Mucosa of rectum (tissue), 2 donors: ENCODE results near the gene HEY2.
A peak's percentile ranks its signal among the peaks of the same experiment; 100 is the strongest.
"Not testable (repeated sequence)": the region's sequence is repeated elsewhere in the genome, so short reads cannot be mapped to it uniquely, and the experiment has no call there.

Experiments used
- H3K27ac ChIP-seq, 2 donors: one replicate each; pipeline ENCODE4 v1.7.0; 2013; ENCODE audit warnings: inconsistent platforms in 2 of 2, low read depth in 2 of 2, low read length in 2 of 2
- H3K27me3 ChIP-seq, 2 donors: one replicate each; pipeline ENCODE4 v1.7.0; 2013; ENCODE audit warnings: low read length in 2 of 2; ENCODE audit not compliant: control insufficient read depth in 2 of 2, insufficient read depth in 2 of 2
- H3K36me3 ChIP-seq, 2 donors: one replicate each; pipeline ENCODE4 v1.7.0; 2013; ENCODE audit warnings: low read length in 2 of 2; ENCODE audit not compliant: control insufficient read depth in 2 of 2, insufficient read depth in 2 of 2
- H3K4me1 ChIP-seq, 2 donors: one replicate each; pipeline ENCODE4 v1.7.0; 2013; ENCODE audit warnings: low read length in 2 of 2, mild to moderate bottlenecking in 1 of 2; ENCODE audit not compliant: control insufficient read depth in 2 of 2, insufficient read depth in 2 of 2
- H3K4me3 ChIP-seq, 2 donors: one replicate each; pipeline ENCODE4 v1.7.0; 2013; ENCODE audit warnings: low read length in 2 of 2
- H3K9ac ChIP-seq, 2 donors: one replicate each; pipeline ENCODE4 v1.7.0; 2013; ENCODE audit warnings: low read length in 2 of 2, low read depth in 1 of 2, mild to moderate bottlenecking in 1 of 2
- H3K9me3 ChIP-seq, 2 donors: one replicate each; pipeline ENCODE4 v1.7.0; 2013; ENCODE audit warnings: low read length in 2 of 2; ENCODE audit not compliant: control insufficient read depth in 2 of 2
- donor health status: healthy.
- donor health status: Normal muscosa, but diverticular disease.

HEY2 gene

DNA sequence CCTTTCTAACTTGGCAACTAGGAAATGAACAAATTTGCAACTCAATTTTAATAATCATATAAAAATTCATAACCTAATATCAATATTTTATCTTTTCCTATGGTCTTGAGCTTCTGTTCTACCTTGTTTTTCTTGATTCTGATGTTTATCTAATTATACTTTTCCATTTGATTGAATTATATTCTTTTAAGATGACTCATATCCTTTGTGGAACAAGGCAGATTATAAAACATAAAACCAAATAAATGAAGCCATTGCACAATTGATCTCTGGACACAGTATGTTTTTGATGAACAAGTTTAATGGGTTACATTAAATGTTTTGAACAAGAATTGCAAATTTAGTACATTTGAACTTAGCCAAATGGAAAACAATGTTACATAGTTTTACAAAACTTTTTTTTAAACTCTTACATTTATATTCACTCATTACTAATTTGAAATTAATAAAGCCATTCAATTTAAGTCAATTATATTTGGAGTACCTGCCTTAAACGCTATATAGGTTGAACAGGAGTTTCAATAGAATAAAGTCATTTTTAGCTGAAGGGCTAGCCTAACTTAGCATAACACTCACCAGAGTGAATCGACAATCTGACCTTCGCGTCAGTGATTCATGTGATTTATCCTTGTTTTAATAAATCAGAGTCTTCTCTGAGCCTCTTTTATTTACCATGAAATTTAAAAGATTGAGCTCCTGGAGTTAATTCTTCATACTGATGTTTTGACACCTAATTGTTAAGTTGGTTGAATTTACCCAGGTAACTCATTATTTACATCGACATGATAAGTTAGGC, 45.1 kb downstream of the HEY2 start:
- no peak overlapping the region for H3K27ac ChIP-seq
- H3K4me3 ChIP-seq, result no peak overlapping the region
- H3K4me1 ChIP-seq, result peaks cover 10 to 13% of the 10 kb centered on the region in 2 donors
- H3K9ac ChIP-seq, result no peak overlapping the region
- H3K9me3 ChIP-seq, result no peaks in the 10 kb centered on the region
- no peaks in the 10 kb centered on the region for H3K36me3 ChIP-seq
- no peaks in the 10 kb centered on the region for H3K27me3 ChIP-seq

- peaks cover 4 to 7% of the 10 kb centered on the region in 2 donors for H3K4me1 ChIP-seq
Observed at GRCh38 chr6:125795301-125795700, 45.9 kb downstream of the HEY2 start.

DNA sequence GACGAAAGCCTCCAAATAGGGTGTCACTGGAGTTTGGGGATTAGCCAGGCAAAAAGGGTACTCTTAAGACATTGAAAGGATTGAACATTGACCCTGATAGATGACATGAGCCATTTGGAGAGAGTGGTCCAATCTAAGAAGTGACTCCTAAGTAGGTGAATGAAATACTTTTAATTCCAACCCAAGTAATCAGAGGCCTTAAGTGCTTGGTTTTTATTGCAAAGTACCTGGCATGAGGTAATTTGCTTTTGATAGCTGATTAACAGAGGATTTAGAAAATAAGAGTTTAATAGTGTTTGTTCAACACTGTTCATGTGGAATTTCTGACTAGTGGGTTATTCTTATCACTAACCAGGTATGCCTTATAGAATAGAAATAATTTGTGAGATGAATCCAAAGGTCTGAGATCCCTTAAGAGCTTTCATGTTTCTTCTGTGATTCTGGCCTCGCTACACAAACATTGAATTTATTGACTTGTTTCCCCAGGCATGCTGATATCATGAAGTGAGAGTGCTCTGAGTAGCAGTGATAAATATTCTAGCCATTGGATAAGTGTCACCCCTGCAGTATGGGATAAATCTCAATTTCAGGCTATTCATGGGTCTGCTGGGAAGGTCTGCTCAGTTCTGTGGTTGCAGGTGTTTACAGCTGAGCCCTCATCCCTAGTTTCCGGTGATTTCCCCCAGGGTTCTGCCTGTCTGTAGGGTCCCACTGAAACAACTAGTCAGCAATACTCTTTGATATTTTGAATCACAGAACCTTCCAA, 47.9 kb downstream of the HEY2 start:
- Histone ChIP-seq H3K36me3 (no peaks in the 10 kb centered on the region), H3K4me3 (no peak overlapping the region), H3K9ac (no peak overlapping the region), H3K27ac (no peak overlapping the region), H3K4me1 (peaks cover 0 to 1% of the 10 kb centered on the region in 2 donors), H3K9me3 (no peaks in the 10 kb centered on the region), H3K27me3 (no peaks in the 10 kb centered on the region)

More at GRCh38 chr6:125795301-125795700, 45.9 kb downstream of the HEY2 start:
- no peaks in the 10 kb centered on the region for H3K27me3 ChIP-seq
- H3K9me3 ChIP-seq, result no peaks in the 10 kb centered on the region
- H3K4me3 ChIP-seq, result no peak overlapping the region
- no peaks in the 10 kb centered on the region for H3K36me3 ChIP-seq
- no peak overlapping the region for H3K27ac ChIP-seq
- H3K9ac ChIP-seq, result no peak overlapping the region

DNA sequence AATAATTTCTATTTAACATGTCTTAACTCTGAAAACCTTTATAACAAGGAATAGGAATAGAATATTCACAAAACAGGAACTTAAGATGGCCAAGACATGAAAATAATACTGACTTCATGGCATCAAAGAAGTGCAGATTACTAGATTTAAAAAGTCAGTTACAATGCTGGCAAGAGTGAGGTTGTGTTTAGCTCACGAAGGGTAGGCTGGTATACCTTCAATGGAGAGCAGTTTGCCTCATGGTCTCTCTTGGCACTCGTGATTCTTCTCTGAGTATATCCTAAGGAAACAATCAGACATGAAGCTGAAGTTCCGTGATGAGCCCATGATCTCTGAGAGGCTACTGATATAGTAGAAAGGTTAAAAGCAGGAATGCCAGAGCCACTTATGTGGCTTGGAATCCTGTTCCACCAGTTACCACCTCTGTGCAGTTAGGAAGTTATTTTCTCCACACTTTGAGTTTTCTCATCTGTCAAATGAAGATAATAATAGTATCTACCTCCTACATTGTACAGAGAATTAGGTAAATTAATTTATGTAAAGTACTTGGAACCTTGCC, 48.5 kb downstream of the HEY2 start:
- no peak overlapping the region for H3K4me3 ChIP-seq
- H3K27me3 ChIP-seq, result no peaks in the 10 kb centered on the region
- no peaks in the 10 kb centered on the region for H3K4me1 ChIP-seq
- no peaks in the 10 kb centered on the region for H3K9me3 ChIP-seq
- H3K27ac ChIP-seq, result no peak overlapping the region
- no peaks in the 10 kb centered on the region for H3K36me3 ChIP-seq
- no peak overlapping the region for H3K9ac ChIP-seq

DNA sequence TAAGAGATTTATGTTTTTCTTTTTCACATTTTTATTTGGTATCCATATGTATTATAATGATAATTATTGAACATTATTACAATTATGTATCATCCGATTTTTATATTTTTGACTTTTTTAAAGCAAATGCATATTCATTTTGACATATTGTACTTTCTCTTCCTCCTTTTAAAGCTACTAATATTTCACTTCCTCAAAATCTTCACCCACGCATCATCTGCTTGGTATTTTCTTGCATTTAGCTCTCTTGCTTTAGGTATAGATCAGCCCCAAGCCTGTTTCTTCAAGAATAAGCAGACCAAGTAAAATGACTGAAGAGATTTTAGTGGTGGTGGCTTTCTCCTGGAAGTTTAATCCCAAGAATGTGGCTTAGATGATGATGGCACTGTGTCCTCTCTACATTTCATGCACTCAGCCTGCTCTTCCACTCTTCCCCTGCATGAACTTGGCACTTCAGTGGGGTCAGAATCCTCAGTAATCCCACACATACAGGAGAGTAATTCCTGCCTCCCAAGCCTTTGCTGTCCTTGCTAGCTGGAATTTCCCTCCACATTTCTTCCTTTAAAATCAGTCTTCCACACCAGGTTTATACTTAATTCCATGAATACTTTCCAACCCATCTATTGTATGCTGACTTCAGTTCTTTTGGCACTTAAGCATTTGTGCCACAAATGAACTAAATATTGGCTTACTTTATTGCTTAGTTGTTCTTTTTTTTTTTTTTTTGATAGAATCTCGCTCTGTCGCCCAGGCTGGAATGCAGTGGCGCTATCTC, 49.5 kb downstream of the HEY2 start:
- Histone ChIP-seq H3K27ac (no peak overlapping the region), H3K36me3 (no peaks in the 10 kb centered on the region), H3K9me3 (no peaks in the 10 kb centered on the region), H3K4me3 (no peak overlapping the region), H3K4me1 (no peaks in the 10 kb centered on the region), H3K27me3 (no peaks in the 10 kb centered on the region), H3K9ac (no peak overlapping the region)

- Histone ChIP-seq H3K4me3 (no peak overlapping the region), H3K9me3 (no peaks in the 10 kb centered on the region), H3K4me1 (peaks cover 0 to 2% of the 10 kb centered on the region in 2 donors), H3K27me3 (no peaks in the 10 kb centered on the region), H3K9ac (no peak overlapping the region), H3K36me3 (no peaks in the 10 kb centered on the region), H3K27ac (no peak overlapping the region)
Observed at GRCh38 chr6:125802383-125802782, 53.0 kb downstream of the HEY2 start.

DNA sequence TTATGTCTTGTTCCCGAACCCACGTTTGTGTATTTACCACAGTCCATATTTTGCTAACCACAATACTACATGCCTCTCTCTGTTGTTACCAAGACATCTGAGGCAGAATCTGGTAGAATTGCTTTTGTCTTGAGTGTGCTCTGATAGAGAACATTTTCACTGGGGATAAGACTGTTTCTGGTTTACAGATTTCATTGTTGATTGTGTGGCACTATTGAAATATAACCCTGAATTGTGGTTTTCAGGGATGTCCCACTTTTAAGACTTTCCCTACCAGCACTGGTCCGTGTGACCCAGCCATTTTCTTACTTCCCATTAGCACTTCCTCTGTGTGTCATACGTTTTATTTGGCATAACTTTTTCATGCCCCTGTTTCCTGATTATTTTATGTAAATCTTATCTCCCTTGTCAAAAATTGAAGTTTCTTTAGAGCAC, 53.5 kb downstream of the HEY2 start:
- Histone ChIP-seq H3K9ac (no peak overlapping the region), H3K27ac (peak overlapping the region in 1 of 2 donors; percentile 27)

GRCh38 chr6:125804264-125804663, 54.8 kb downstream of the HEY2 start:
- Histone ChIP-seq H3K9ac (no peak overlapping the region), H3K27ac (no peak overlapping the region), H3K36me3 (no peaks in the 10 kb centered on the region), H3K27me3 (no peaks in the 10 kb centered on the region), H3K9me3 (no peaks in the 10 kb centered on the region), H3K4me1 (peaks cover 0 to 8% of the 10 kb centered on the region in 2 donors), H3K4me3 (no peak overlapping the region)

More for the DNA sequence above, 53.5 kb downstream of the HEY2 start:
- Histone ChIP-seq H3K9me3 (no peaks in the 10 kb centered on the region), H3K36me3 (no peaks in the 10 kb centered on the region), H3K27me3 (no peaks in the 10 kb centered on the region), H3K4me1 (peaks cover 0 to 6% of the 10 kb centered on the region in 2 donors), H3K4me3 (no peak overlapping the region)

DNA sequence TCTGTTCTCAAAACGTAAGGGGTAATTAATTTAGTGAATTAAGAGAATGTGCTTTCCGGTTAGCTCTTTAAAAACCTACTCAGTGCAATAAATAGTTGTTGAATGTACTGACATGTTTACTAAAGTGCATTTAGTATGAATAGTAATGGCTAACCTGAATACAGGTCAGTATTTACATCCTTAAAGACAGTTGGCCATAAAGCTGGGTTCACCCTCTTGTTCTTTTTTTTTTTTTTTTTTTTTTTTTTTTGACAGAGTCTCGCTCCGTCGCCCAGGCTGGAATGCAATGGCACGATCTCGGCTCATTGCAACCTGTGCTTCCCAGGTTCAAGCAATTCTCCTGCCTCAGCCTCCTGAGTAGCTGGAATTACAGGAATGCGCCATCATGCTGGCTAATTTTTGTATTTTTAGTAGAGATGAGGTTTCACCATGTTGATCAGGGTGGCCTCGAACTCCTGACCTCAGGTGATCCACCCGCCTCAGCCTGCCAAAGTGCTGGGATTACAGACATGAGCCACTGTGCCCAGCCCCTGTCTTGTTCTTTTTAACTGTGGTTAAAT, 55.5 kb downstream of the HEY2 start:
- H3K36me3 ChIP-seq, H3K9ac ChIP-seq, H3K9me3 ChIP-seq, H3K4me3 ChIP-seq, H3K4me1 ChIP-seq, H3K27me3 ChIP-seq, H3K27ac ChIP-seq: not testable (repeated sequence)
